Embryonic facial prominence (tissue), 1 donor: ENCODE measurements around the gene PCNX1.
"Not testable (repeated sequence)": the region's sequence is repeated elsewhere in the genome, so short reads cannot be mapped to it uniquely, and the experiment has no call there.

Source experiments
- DNase-seq: peaks from one replicate; pipeline ENCODE4 v3.0.0-alpha.2; 2016; ENCODE audit errors: extremely low spot score

PCNX1 gene

DNA sequence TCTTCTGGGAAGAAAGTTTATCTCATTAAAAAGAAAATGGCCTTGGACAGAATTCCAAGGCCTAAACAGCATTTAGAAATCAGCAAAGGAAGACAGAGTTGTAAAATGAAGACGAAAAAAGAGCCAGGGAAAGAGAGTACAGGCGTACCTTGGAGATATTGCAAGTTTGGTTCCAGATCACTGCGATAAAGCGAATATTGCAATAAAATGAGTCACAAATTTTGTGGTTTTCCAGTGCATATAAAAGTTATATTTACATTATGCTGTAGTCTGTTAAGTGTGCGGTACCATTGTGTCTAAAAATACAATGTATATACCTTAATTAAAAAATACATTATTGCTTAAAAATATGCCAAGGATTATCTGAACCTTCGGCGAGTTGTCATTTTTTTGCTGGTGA, 9.0 kb downstream of the PCNX1 start:
- DNase-seq = no peak

DNA sequence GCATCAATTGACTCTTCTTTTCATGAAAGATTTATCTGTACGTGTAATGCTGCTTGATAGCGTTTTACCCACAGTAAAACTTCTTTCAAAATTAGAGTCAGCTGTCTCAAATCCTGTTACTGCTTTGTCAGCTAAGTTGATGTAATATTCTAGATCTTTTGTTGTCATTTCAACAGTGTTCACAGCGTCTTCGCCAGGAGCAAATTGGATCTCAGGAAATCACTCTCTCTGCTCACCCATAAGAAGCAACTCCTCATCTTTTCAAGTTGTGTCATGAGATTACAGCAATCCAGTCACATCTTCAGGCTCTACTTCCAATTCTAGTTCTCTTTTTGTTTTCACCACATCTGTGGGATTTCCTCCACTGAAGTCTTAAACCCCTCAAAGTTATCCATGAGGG, 9.5 kb downstream of the PCNX1 start:
- DNase-seq = no peak

DNA sequence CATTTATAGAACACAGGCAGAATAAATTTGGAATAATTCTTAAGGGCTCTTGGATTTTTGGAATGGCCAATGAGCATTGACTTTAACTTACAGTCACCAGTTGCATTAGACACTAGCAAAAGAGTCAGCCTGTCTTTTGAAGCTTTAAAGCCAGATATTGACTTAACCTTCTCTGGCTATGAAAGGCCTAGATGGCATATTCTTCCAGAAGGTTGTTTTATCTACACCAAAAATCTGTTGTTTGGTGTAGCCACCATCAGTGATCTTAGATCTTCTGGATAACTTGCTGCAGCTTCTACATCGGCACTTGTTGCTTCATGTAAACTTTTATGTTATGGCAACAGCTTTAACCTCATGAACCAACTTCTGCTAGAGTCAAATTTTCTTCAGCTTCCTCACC, 10.4 kb downstream of the PCNX1 start:
- no peak for DNase-seq

DNA sequence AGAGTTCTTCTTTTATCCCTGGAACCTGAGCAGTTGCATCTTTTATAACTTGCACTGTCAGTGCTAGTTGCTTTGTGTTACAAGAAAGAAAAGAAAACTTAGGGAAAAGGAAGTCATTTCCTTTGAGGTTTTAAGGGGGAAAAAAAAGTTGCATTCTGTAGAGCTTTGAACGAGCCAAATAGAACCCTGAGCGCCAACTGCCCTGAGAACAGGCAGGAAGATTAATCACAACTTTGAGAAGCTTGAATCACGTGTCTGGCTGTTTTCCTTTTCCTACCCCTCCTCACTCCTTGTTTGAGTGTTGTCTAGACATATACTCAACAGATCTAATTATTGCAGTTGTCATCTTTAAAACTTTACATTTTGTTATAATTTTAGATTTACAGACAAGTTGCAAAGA, 12.5 kb downstream of the PCNX1 start:
- no peak for DNase-seq

DNA sequence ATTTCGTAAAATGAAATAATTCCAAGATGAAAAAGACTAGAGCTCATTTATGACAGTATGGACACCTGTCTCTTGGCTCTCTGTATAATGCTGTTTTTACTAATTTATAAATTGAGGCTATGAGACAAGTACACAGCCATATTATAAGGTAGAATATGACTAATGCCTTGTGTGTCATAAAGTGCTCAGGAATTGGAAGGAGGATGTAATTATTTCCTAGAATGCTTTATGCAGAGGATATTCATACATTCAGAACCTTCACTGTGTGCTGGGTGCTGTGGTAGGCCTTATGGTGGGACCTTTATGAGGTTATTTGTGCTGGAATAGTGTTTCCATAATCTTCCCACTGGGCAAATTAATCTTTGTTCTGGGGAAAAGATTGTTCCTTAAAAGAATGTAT, 13.3 kb downstream of the PCNX1 start:
- no peak for DNase-seq

DNA sequence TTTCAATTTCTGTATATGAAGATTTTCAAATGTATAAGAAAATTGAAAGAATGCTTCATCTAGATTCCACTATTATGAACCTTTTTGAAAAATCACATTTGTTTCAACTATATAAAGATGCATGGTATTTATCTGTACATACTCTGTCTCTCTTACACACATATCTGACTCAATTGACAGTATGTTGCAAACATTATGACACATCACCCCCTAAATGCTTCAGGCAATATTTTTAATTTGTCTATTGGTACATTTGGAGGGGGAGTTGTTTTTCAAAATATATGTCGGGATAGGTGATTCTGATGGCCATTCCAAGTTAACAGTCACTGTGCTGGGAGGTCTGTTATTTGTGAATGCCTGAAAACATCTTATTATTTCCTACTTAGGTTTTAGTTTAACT, 14.4 kb downstream of the PCNX1 start:
- DNase-seq = no peak

DNA sequence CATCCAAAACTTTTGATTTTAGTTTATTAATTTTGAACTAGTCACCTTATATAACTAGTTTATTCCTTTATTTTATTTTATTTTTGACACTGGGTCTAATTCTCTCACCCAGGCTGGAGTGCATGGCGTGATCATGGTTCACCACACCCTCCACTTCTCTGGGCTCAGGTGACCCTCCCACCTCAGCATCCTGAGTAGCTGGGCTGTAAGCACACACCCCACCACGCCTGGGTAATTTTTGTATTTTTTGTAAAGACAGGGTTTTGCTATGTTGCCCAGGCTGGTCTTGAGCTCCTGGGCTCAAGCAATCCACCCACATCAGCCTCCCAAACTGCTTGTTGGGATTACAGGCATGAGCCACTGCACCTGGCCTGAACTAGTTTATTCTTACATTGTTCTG, 17.3 kb downstream of the PCNX1 start:
- no peak for DNase-seq

DNA sequence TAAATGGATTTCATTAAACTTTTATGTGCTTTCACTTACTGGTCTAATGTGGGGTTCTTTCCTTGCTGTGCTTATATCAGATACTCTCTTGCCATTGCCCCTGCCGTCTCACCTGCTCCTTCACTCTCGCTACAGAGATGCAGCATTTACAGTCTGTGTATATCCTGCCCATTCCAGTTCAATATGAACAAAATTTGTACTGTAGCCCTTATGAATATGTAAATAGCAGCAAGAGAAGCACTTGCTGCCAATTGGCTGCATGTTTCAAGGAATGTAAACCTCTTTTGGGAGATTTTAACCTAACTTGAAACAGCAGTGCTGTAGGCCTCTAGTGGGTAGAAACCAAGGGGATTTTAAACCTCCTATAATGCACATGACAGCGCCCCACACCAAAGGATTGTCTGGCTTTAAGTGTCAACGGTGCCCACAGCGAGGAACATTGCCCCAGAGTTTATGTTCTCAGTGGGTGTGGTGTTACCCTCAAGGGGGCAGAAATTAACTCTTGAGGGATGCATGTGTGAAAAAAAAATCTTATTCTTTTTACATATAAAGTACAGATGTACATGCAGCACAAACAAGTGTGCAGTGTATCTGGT, 19.1 kb downstream of the PCNX1 start:
- no peak for DNase-seq

DNA sequence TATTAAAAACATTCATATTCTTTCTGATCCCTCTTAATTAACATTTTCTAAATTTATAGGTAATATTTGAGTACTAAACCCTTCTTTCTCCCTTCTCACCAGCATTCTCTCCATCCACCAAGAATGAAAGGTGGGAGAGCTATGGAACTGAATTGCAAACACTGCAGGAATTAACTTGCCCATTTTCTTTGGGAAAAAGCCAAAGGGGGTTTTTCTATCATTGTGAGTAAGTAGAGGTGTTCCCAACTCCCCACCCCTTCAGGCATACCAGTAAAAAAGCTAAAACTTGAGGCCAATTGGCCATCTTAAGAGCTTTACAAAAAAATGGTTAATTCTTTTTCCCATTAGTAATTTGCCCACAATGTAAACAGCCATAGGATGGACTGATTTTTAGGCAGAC, 23.7 kb downstream of the PCNX1 start:
- no peak for DNase-seq

DNA sequence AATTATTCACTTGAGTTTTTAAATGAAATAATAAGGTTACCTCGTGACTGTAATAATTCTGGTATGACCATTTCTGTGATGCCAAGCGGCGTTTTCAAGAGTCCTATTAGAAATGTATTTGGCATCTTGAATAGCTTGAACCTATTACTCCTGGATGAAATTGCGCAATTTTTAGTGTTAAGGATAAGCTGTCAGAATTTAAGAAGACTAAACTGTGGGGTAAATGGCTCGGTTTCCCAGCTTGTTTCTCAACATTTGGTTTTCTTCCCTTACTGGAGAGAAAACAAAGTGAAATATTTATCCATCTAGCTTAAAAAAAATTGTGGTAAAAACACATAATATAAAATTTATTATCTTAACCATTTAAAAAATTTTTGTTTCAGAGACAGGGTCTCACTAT, 26.8 kb downstream of the PCNX1 start:
- no peak for DNase-seq

DNA sequence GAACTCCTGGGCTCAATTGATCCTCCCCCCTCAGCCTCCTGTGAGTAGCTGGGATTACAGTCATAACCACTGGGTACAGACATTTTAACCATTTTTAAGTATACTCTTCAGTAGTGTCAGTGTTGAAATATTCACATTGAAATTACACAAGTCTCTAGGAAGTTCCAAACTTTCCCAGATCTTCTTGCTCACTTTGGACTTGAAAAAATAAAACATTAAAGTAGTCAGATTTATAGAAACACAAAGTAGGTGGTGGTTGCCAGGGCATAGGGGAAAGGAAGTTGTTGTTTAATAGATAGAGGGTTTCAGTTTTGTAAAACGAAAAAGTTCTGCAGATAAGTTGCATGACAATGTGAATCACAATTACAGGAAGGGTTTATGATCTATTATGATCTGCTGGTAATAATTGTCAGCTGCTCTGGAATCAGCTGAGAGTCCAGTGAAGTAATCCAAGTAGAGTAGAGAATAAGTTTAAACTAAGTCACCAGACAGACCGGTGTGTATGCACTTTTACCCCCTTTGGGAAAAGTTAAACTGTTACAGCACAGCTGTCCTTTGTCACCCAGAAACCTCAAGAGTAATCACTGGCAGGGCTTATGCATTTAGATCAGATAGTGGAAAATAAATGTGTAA, 27.4 kb downstream of the PCNX1 start:
- no peak for DNase-seq

DNA sequence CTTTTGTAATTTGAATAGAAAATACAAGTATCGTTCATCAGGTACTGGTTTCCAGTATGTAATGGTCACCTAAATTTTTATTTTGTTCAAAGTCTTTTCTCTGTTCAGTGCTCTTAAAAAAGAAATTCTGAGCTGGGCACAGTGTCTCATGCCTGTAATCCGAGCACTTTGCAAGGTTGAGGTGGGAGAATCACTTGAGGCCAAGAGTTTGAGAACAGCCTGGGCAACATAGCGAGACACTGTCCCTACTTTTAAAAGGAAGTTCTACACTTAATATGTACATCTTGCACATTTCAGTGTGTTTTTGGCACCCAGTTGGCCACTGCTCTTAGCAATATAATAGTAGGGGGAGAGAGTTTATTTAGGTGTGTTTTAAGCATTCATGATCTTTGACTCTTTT, 27.9 kb downstream of the PCNX1 start:
- DNase-seq = no peak

DNA sequence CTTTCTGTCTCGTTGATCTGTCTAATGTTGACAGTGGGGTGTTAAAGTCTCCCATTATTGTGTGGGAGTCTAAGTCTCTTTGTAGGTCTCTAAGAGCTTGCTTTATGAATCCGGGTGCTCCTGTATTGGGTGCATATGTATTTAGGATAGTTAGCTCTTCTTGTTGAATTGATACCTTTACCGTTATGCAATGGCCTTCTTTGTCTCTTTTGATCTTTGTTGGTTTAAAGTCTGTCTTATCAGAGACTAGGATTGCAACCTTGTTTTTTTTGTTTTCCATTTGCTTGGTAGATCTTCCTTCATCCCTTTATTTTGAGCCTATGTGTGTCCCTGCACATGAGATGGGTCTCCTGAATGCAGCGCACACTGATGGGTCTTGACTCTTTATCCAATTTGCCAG, 32.4 kb downstream of the PCNX1 start:
- DNase-seq = not testable (repeated sequence)

DNA sequence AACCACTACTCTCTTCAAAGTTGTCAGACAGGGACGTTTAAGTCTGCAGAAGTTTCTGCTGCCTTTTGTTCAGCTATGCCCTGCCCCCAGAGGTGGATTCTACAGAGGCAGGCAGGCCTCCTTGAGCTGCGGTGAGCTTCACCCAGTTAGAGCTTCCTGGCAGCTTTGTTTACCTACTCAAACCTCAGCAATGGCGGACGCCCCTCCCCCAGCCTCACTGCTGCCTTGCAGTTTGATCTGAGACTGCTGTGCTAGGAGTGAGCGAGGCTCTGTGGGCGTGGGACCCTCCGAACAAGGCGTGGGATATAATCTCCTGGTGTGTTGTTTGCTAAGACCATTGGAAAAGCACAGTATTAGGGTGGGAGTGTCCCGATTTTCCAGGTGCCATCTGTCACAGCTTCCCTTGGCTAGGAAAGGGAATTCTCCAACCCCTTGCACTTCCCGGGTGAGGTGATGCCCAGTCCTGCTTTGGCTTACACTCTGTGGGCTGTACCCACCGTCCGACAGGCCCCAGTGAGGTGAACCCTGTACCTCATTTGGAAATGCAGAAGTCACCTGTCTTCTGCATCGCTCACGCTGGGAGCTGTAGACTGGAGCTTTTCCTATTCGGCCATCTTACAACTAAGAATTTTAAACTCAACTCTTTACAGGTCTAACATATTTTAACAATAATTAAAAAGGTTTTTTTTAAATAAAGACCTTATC, 34.5 kb downstream of the PCNX1 start:
- not testable (repeated sequence) for DNase-seq

DNA sequence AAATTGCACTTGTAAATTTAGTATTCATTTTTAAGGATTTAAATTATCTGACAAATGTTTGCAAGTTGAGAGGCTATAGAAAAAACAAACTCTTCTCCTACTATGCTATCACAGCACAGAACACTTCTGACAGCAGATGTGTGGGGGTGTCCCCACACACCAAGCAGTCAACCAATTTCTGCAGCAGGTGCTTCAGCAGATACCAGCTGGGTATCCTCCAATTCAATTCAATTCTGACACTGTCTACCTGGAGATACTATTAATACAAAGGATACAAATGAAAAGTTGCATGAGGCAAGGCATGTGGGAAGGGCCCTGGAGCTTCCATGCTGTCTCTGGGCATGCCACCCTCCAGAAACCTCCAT, 35.1 kb downstream of the PCNX1 start:
- DNase-seq = no peak

DNA sequence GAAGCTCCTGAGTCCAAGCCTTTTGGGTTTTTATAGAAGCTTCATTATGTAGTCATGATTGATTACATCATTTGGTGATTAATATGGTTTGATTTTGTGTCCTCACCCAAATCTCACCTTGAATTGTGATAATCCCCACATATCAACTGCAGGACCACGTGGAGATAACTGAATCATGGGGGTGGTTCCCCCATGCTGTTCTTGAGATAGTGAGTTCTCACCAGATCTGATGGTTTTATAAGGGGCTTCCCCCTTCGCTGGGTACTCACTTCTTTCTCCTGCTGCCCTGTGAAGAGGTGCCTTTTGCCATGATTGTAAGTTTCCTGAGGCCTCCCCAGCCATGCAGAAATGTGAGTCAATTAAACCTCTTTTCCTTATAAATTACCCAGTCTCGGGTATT, 35.5 kb downstream of the PCNX1 start:
- not testable (repeated sequence) for DNase-seq

DNA sequence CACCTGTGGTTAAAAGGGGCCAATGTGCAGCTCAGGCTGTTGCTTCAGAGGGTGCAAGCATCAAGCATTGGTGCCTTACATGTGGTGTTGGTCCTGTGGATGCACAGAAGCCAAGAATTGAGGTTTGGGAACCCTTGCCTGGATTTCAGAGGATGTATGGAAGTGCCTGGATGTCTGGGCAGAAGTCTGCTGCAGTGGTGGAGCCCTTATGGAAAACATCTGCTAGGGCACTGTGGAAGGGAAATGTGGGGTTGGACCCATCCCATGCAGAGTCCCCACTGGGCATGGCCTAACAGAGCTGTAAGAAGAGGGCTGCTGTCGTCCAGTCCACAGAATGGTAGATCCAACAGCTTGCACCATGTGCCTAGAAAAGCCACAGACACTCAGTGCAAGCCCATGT, 36.6 kb downstream of the PCNX1 start:
- DNase-seq = no peak

DNA sequence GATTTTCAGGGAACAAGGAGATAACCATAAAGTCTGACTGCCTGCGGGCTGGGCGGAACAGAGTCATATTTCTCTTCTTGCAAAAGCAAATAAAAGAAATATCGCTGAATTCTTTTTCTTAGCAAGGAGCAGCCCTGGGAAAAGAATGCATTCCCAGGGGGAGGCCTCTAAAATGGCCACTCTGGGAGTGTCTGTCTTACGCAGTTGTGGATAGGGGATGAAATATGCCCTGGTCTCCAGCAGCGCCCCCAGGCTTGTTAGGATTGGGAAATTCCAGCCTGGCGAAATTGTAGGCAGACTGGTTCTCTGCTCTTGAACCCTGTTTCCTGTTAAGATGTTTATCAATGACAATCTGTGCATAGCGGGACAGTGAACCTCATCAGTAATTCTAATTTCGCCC, 40.5 kb downstream of the PCNX1 start:
- no peak for DNase-seq

DNA sequence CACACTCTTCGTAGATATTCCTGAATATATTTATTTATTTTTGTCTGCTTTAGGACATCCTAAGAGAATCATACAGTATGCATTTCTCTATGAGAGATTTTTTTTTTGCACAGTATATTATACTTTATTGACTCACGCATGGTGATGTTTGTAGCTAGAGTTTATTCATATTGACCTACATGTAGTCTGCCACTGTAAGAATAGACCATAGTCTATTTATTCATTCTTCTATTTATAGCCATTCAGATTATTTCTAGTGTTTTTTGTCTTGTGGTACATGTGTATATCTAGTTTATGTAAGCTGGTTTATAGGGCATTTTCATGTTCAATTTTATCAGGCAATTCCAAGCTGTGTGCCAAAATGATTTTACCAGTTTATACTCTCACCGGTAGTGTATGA, 45.2 kb downstream of the PCNX1 start:
- DNase-seq = no peak

DNA sequence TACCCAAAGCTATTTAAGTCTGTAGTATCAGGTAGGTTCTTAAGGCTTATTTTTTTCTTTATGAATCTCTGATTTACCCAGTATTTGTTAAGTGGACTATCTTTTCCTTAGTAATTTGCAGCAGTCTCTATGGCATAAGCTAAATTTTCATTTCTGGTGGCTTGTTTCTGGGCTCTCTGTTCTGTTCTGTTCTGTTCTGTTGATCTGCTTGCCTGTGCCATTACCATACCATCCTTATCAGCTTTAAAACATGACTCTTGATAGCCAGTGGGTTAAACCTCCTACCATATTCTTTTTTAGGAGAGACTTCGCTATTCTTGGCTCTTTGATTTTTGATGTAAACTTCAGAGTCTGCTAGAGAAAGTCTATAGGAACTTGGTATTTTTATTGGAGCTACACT, 46.8 kb downstream of the PCNX1 start:
- DNase-seq = no peak

DNA sequence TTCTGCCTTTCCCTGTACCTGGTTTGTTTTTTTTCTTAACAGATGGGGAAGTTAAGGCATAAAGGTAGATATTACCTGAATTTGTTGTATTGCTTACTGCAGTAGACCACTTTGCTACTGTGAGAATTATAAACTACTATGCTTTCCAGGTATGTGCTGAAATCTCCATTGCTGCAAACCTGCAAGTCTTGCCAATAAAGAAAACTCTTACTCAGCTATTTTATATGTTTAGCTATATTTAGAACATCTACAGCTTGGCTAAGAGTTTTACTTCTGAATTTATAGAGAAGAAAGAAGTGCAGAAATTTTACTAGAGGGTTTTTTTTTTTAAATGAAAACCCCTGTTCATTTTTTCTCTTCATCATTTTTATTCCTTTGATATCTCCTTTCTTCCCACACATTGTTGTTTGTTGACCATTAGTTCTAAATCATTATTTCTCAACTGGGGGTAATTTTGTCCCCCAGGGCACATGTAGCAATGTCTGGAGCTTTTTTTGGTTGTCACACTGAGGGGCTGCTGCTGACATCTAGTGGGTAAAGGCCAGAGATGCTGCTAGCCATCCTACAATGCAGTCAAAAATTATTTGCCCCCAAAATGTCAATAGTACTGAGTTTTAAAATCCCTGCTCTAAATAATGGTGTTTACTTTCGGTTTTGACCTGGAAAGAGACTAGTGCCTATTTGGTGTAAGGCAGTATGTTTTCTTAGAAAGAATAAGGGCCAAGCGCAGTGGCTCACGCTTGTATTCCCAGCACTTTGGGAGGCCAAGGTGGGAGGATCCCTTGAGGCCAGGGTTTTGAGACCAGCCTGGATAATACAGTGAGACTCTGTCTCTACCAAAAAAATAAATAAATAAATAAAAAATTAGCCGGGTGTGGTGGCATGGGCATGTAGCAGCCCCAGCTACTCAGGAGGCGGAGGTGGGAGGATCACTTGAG, 48.6 kb downstream of the PCNX1 start:
- no peak for DNase-seq

DNA sequence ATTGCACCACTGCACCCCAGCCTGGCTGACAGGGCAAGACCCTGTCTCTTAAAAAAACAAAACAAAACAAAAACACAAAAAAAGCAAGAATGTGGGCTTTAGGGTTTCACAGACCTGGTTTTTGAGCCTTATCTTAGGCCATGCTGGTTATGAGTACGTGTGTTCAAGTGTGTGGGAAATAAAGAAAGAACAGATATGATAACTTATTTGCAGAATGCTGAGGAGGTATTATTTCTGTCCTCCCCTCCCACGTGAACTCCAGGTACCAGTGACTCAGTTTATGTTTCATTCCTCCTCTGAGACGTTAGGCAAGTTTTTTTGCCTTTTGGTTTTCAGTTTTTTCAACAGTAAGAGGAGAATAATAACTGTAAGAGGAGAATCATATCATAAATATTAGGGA, 49.3 kb downstream of the PCNX1 start:
- DNase-seq = no peak

DNA sequence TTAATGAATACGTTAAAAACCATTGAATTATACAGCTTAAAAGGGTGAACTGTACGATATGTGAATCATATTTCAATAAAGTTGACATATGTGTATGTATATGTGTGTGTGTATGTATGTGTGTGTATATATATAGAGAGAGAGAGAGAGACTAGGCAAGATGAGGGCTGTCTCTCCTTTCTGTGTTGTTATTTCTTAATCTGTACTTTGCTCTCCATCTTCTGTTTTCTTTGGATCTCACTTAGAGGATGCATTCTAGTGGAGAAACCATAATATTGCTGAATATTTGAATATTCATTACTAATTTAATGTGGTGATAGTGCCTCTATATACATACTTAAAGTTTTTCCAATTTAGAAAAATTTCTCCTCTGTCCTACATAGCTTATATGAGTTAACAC, 50.5 kb downstream of the PCNX1 start:
- DNase-seq = no peak
